H1 (cell line): ENCODE measurements around the gene DEUP1. TPM values are rescaled to one million over a fixed set of nuclear protein-coding genes. Genes with fewer than 3 reads are reported as not detected.

ENCODE experiments used
- CTCF ChIA-PET: fragments of 300-600 bp; sonication (Branson Sonifier 250); formaldehyde crosslinking; loops from one replicate; lab custom pipeline; 2021; ENCODE audit not compliant: partially characterized antibody; lab: Charles Lee
- POLR2A ChIA-PET: fragments of 300-600 bp; sonication (Branson Sonifier 250); formaldehyde crosslinking; loops from one replicate; lab custom pipeline; 2021; ENCODE audit warnings: inconsistent platforms; ENCODE audit not compliant: partially characterized antibody; lab: Charles Lee
- DNase-seq, 2 experiments: peaks; one replicate each; pipeline versions ENCODE4 v3.0.0 to v3.0.0-alpha.2; 2010 to 2022; ENCODE audit warnings: low spot score in 2 of 2, low read depth in 1 of 2, mixed read lengths in 1 of 2
- FAIRE-seq: peaks from 2 replicates; lab custom pipeline; 2011; peaks lifted over from hg19 to GRCh38; lab: Jason Lieb, UNC
- H2AFZ ChIP-seq: 2 replicates; pipeline ENCODE4 v1.8.1; 2012; ENCODE audit warnings: low read length, inconsistent platforms
- H2AK5ac ChIP-seq: 2 replicates; pipeline ENCODE4 v1.6.1; 2013; ENCODE audit warnings: low read depth, low read length
- H2BK120ac ChIP-seq: replicated peaks from 2 replicates; pipeline ENCODE3; 2013; ENCODE audit warnings: low read depth, low read length, inconsistent platforms
- H2BK12ac ChIP-seq: 2 replicates; pipeline ENCODE4 v1.6.1; 2013; ENCODE audit warnings: low read depth, low read length
- H2BK15ac ChIP-seq: 2 replicates; pipeline ENCODE4 v1.6.1; 2013; ENCODE audit warnings: low read length
- H2BK20ac ChIP-seq: 2 replicates; pipeline ENCODE4 v1.6.1; 2013; ENCODE audit warnings: low read length
- H2BK5ac ChIP-seq: 2 replicates; pipeline ENCODE4 v1.6.1; 2013; ENCODE audit warnings: low read depth, low read length
- H3K14ac ChIP-seq: 2 replicates; pipeline ENCODE4 v1.6.1; 2013; ENCODE audit warnings: inconsistent platforms; ENCODE audit not compliant: insufficient read length
- H3K18ac ChIP-seq: 2 replicates; pipeline ENCODE4 v1.6.1; 2013; ENCODE audit warnings: low read length; ENCODE audit errors: extremely low read depth
- H3K23ac ChIP-seq: 2 replicates; pipeline ENCODE4 v1.6.1; 2013; ENCODE audit warnings: inconsistent platforms; ENCODE audit not compliant: insufficient read length
- H3K23me2 ChIP-seq: 2 replicates; pipeline ENCODE4 v1.6.1; 2013; ENCODE audit warnings: low read depth, low read length
- H3K27ac ChIP-seq: 2 replicates; pipeline ENCODE4 v1.6.1; 2011; ENCODE audit warnings: low read depth, low read length, inconsistent platforms
- H3K27me3 ChIP-seq, 4 experiments: replicated peaks in 1 of 4; 1 replicate in 1 of 4; 2 replicates in 3 of 4; pipeline versions ENCODE4 v1.6.1 to v1.8.1; 2011 to 2013; ENCODE audit warnings: low read length in 3 of 4, mild to moderate bottlenecking in 3 of 4, inconsistent platforms in 2 of 4, mixed read lengths in 2 of 4, moderate library complexity in 1 of 4; ENCODE audit not compliant: control insufficient read depth in 3 of 4, insufficient read depth in 3 of 4; ENCODE audit errors: extremely low read depth in 1 of 4
- H3K36me3 ChIP-seq, 4 experiments: 2 replicates each; pipeline versions ENCODE4 v1.6.1 to v1.8.1; 2011 to 2013; ENCODE audit warnings: mild to moderate bottlenecking in 4 of 4, low read length in 3 of 4, moderate library complexity in 2 of 4, control low read depth in 1 of 4, inconsistent platforms in 1 of 4; ENCODE audit not compliant: insufficient read depth in 4 of 4, control insufficient read depth in 2 of 4
- H3K4ac ChIP-seq: replicated peaks from 2 replicates; pipeline ENCODE3; 2013; ENCODE audit warnings: low read length, low read depth, mixed read lengths, inconsistent platforms; ENCODE audit not compliant: insufficient read length
- H3K4me1 ChIP-seq, 4 experiments: replicated peaks in 1 of 4; 1 replicate in 1 of 4; 2 replicates in 3 of 4; pipeline versions ENCODE4 v1.6.1 to v1.8.1; 2011 to 2013; ENCODE audit warnings: low read length in 3 of 4, inconsistent platforms in 2 of 4, mixed read lengths in 1 of 4; ENCODE audit not compliant: insufficient read depth in 4 of 4, control insufficient read depth in 3 of 4
- H3K4me2 ChIP-seq, 2 experiments: 2 replicates each; pipeline versions ENCODE4 v1.6.1 to v1.8.1; 2011 to 2013; ENCODE audit warnings: low read depth in 2 of 2, low read length in 2 of 2, control low read depth in 1 of 2, inconsistent platforms in 1 of 2, mild to moderate bottlenecking in 1 of 2; ENCODE audit not compliant: insufficient read depth in 1 of 2
- H3K4me3 ChIP-seq, 4 experiments: fragments of 200-600, 300-600 bp in 1 of 4; sonication (generic), shearing (Covaris generic), sonication (Bioruptor Twin) in 1 of 4; 2 replicates each; pipeline versions ENCODE4 v1.5.1 to v1.8.1; 2011 to 2016; ENCODE audit warnings: low read length in 4 of 4, low read depth in 3 of 4, control low read depth in 2 of 4, inconsistent platforms in 2 of 4, mild to moderate bottlenecking in 2 of 4, mixed read lengths in 1 of 4, moderate library complexity in 1 of 4; ENCODE audit not compliant: insufficient read depth in 2 of 4; ENCODE audit errors: extremely low read depth in 1 of 4
- H3K56ac ChIP-seq: replicated peaks from 2 replicates; pipeline ENCODE3; 2013; ENCODE audit warnings: low read depth, mild to moderate bottlenecking, mixed read lengths, low read length, inconsistent platforms; ENCODE audit not compliant: insufficient read length
- H3K79me1 ChIP-seq: 2 replicates; pipeline ENCODE4 v1.6.1; 2013; ENCODE audit warnings: low read depth, low read length, control low read depth
- H3K79me2 ChIP-seq, 2 experiments: 2 replicates each; pipeline versions ENCODE4 v1.6.1 to v1.8.1; 2012 to 2013; ENCODE audit warnings: low read length in 2 of 2, mild to moderate bottlenecking in 2 of 2, inconsistent platforms in 1 of 2; ENCODE audit not compliant: insufficient read depth in 2 of 2, control insufficient read depth in 1 of 2
- H3K9ac ChIP-seq, 4 experiments: replicated peaks in 1 of 4; 1 replicate in 1 of 4; 2 replicates in 3 of 4; pipeline versions ENCODE4 v1.6.1 to v1.8.1; 2011 to 2013; ENCODE audit warnings: low read depth in 3 of 4, low read length in 3 of 4, control low read depth in 2 of 4, mild to moderate bottlenecking in 2 of 4, moderate library complexity in 2 of 4, inconsistent platforms in 1 of 4; ENCODE audit errors: extremely low read depth in 1 of 4
- H3K9me3 ChIP-seq, 2 experiments: 2 replicates each; pipeline versions ENCODE4 v1.6.1 to v1.8.1; 2012 to 2013; ENCODE audit warnings: mild to moderate bottlenecking in 2 of 2, moderate library complexity in 2 of 2, control low read depth in 1 of 2, inconsistent platforms in 1 of 2, low read depth in 1 of 2, low read length in 1 of 2, mixed read lengths in 1 of 2; ENCODE audit not compliant: insufficient read depth in 2 of 2
- H4K20me1 ChIP-seq, 2 experiments: replicated peaks in 1 of 2; 2 replicates each; pipeline versions ENCODE3 to v1.8.1; 2011 to 2013; ENCODE audit warnings: inconsistent platforms in 2 of 2, low read length in 2 of 2, mild to moderate bottlenecking in 1 of 2; ENCODE audit not compliant: insufficient read depth in 2 of 2, control insufficient read depth in 1 of 2
- H4K5ac ChIP-seq: 2 replicates; pipeline ENCODE4 v1.6.1; 2013; ENCODE audit warnings: low read length, low read depth, mixed read lengths, inconsistent platforms; ENCODE audit not compliant: insufficient read length
- H4K8ac ChIP-seq: 2 replicates; pipeline ENCODE4 v1.8.0; 2013; ENCODE audit warnings: mild to moderate bottlenecking, moderate library complexity, low read length, inconsistent platforms; ENCODE audit not compliant: insufficient read depth; ENCODE audit errors: extremely low read depth
- H4K91ac ChIP-seq: replicated peaks from 2 replicates; pipeline ENCODE3; 2013; ENCODE audit warnings: low read length, mixed read lengths, inconsistent platforms; ENCODE audit not compliant: insufficient read length
- ATF3 ChIP-seq: IDR thresholded peaks from 2 replicates; pipeline ENCODE4 v1.6.1; 2011; ENCODE audit warnings: low read depth, mild to moderate bottlenecking, low read length; ENCODE audit not compliant: insufficient read depth
- CBX5 ChIP-seq: fragments of 300-800, 300-1000 bp; sonication (generic); IDR thresholded peaks from 2 replicates; pipeline ENCODE4 v1.7.1; 2016; ENCODE audit warnings: antibody characterized with exemption, low read length, low read depth
- CHD1 ChIP-seq: IDR thresholded peaks from 2 replicates; pipeline ENCODE4 v1.6.1; 2012; ENCODE audit warnings: low read depth, low read length, improper control_type of control experiment
- CHD2 ChIP-seq: IDR thresholded peaks from 2 replicates; pipeline ENCODE4 v1.6.1; 2012; ENCODE audit warnings: low read length, improper control_type of control experiment
- EGR1 ChIP-seq: IDR thresholded peaks from 2 replicates; pipeline ENCODE4 v1.6.1; 2011; ENCODE audit warnings: low read depth, low read length, borderline replicate concordance
- FOSL1 ChIP-seq: IDR thresholded peaks from 2 replicates; pipeline ENCODE4 v1.6.1; 2011; ENCODE audit warnings: mild to moderate bottlenecking, low read depth, low read length, moderate library complexity; ENCODE audit not compliant: insufficient read depth
- GTF2F1 ChIP-seq: IDR thresholded peaks from 2 replicates; pipeline ENCODE4 v1.6.1; 2012; ENCODE audit warnings: low read depth, low read length, improper control_type of control experiment, borderline replicate concordance
- HDAC6 ChIP-seq: IDR thresholded peaks from one replicate; pipeline ENCODE4 v1.7.1; 2012; ENCODE audit warnings: low read depth, mild to moderate bottlenecking, inconsistent platforms, low read length, moderate library complexity
- JUND ChIP-seq: IDR thresholded peaks from 2 replicates; pipeline ENCODE4 v1.6.1; 2011; ENCODE audit warnings: mild to moderate bottlenecking, improper control_type of control experiment, low read length
- NANOG ChIP-seq: IDR thresholded peaks from 2 replicates; pipeline ENCODE4 v1.6.1; 2011; ENCODE audit warnings: low read length, low read depth, mild to moderate bottlenecking, inconsistent platforms; ENCODE audit not compliant: insufficient read depth, poor library complexity, severe bottlenecking
- POU5F1 ChIP-seq: IDR thresholded peaks from 2 replicates; pipeline ENCODE4 v1.6.1; 2011; ENCODE audit warnings: low read depth, mild to moderate bottlenecking, low read length, moderate library complexity
- RAD21 ChIP-seq, 2 experiments: IDR thresholded peaks in 1 of 2; conservative IDR thresholded peaks in 1 of 2; 2 replicates each; pipeline ENCODE4 v1.6.1; 2011; ENCODE audit warnings: low read depth in 2 of 2, low read length in 2 of 2, improper control_type of control experiment in 1 of 2, inconsistent platforms in 1 of 2, mild to moderate bottlenecking in 1 of 2, moderate library complexity in 1 of 2
- RFX5 ChIP-seq: IDR thresholded peaks from 2 replicates; pipeline ENCODE4 v1.6.1; 2011; ENCODE audit warnings: low read depth, low read length, improper control_type of control experiment, borderline replicate concordance
- TBP ChIP-seq: IDR thresholded peaks from 2 replicates; pipeline ENCODE4 v1.6.1; 2011; ENCODE audit warnings: low read depth, low read length, improper control_type of control experiment
- YY1 ChIP-seq: IDR thresholded peaks from 2 replicates; pipeline ENCODE4 v1.6.1; 2011; ENCODE audit warnings: low read depth, mild to moderate bottlenecking, low read length
- ZNF274 ChIP-seq: IDR thresholded peaks from 2 replicates; pipeline ENCODE4 v1.7.0; 2012; ENCODE audit warnings: low read length, borderline replicate concordance; ENCODE audit errors: extremely low read depth
- polyA plus RNA-seq, 7 experiments: library from polyadenylated mRNA; depleted of rRNA in 3 of 7; stranded (reverse) in 5 of 7; unstranded in 2 of 7; fragments of >200 nt in 5 of 7; fragments of 200-250 nt in 2 of 7; gene quantifications; 1 replicate in 5 of 7; 2 replicates in 1 of 7; 4 replicates in 1 of 7; pipeline versions ENCODE4 v1.2.1 to v1.2.3, GENCODE V29; 2011 to 2013; ENCODE audit warnings: missing spikeins in 2 of 7, mixed read lengths in 2 of 7
- total RNA-seq: library from RNA; stranded (reverse); fragmentation: NEBNext Ultra II Directional; extraction: Animal tissue kit (Norgen Biotek cat#: 25700); gene quantifications from 2 replicates; pipeline ENCODE4 v1.2.1, GENCODE V29; 2021

DEUP1 gene
- total and polyA plus RNA-seq, 2 of the 8 experiments (the other 6 are each of a cell fraction or from before 2014, with no cell fraction given): 0.45 TPM; not detected in 1

- Histone ChIP-seq H2AK5ac (no peak overlapping the region), H3K4me1 (peaks cover 0 to 12% (median 4%) of the 10 kb centered on the region in 4 experiments; a peak in 4 of 7 replicates), H3K14ac (no peak overlapping the region), H3K9ac (no peak overlapping the region), H2BK15ac (no peak overlapping the region), H3K23ac (no peak overlapping the region), H3K79me1 (no peaks in the 10 kb centered on the region), H3K27me3 (no peaks in the 10 kb centered on the region), H3K56ac (no peak overlapping the region), H4K20me1 (no peaks in the 10 kb centered on the region), H3K18ac (no peak overlapping the region), H2BK20ac (no peak overlapping the region), H2BK120ac (no peak overlapping the region), H2BK5ac (no peak overlapping the region), H2AFZ (no peak overlapping the region), H2BK12ac (no peak overlapping the region), H3K23me2 (no peaks in the 10 kb centered on the region), H4K8ac (no peak overlapping the region), H3K4ac (no peak overlapping the region), H4K91ac (no peak overlapping the region), H3K27ac (no peak overlapping the region), H3K36me3 (no peaks in the 10 kb centered on the region), H3K9me3 (no peaks in the 10 kb centered on the region), H4K5ac (no peak overlapping the region), H3K79me2 (no peaks in the 10 kb centered on the region), H3K4me3 (no peak overlapping the region), H3K4me2 (no peak overlapping the region)
- ChIA-PET POLR2A (no interaction called here), CTCF (interaction anchor here (0.8 to 1.5 kb wide), 2 partner anchors 14 to 151 kb away, joined by 4 read pairs; no protein-coding TSS in a partner anchor)
- FAIRE-seq: no peak
- no peak for DNase-seq
- no peak for TF ChIP-seq POU5F1
- TF ChIP-seq EGR1: no peak
- no peak for TF ChIP-seq CHD1
- no peak for TF ChIP-seq JUND
- TF ChIP-seq FOSL1: no peak
- no peak for TF ChIP-seq RFX5
- no peak for TF ChIP-seq YY1
- no peak for TF ChIP-seq CBX5
- TF ChIP-seq GTF2F1: no peak
- no peak for TF ChIP-seq RAD21 (IDR thresholded peaks at IDR 0.05 in 1 of 2, conservative IDR thresholded peaks at IDR 0.05 in 1 of 2; ENCODE audit: low read depth in 2 of 2, low read length in 2 of 2)
- no peak for TF ChIP-seq CHD2
- TF ChIP-seq ZNF274: no peak
- no peak for TF ChIP-seq ATF3
- no peak for TF ChIP-seq TBP
- no peak for TF ChIP-seq NANOG
- no peak for TF ChIP-seq HDAC6
Measured at GRCh38 chr11:93389737-93390136, 59.2 kb downstream of the DEUP1 start.
